Activated T-cell treated with anti-CD3 and anti-CD28 coated beads for 48 hours (primary cell): ENCODE measurements around the gene SCIN.
"Not testable (repeated sequence)": the region's sequence is repeated elsewhere in the genome, so short reads cannot be mapped to it uniquely, and the experiment has no call there.

Experiments used
- DNase-seq: peaks from one replicate; pipeline ENCODE4 v3.0.0-alpha.2; 2020; ENCODE audit warnings: low read depth

SCIN gene

DNA sequence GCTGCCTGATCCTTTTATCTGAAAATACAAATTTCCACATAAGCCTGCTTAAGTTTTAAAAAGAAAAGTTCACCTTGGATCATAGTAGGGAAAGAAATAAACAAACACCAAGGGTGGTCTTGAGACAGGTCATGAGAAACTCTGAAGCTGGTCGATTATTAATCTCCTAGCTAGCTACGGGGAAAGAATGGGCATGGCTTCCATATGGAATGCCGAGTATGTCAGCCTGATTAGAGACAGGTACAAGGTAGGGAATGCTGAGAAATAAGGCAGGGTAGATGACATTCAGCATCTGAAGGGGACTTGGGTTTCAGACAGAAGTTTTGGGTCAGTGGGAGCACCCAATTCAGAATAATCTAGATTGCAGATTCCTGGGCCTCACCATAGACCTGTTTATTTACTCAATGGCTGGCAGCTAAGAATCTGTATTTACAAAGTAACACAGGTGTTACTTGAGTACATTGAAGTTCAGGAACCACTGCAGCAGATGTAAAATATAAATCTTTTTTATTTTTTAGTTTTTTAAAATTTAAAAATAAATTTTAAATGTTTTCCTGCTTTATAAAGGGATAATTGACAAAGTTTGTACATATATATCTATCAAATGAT lies 49.0 kb downstream of the SCIN start:
- DNase-seq: no peak

DNA sequence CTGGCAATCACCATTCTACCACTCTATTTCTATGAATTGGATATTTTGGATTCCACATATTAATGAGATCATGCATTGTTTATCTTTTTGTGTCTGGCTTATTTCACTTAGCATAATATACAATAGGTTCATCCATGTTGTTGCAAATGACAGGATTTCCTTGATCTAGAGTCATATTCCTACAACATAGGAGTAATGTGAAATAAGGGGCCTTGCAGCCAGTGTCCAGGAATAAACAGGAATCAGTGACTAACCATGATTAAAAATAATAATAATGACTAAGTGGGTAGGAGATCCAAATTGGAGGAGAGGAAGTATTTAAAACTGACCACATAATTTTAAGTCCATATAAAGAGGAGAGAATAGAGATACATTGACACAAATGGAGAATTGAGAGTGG lies 49.9 kb downstream of the SCIN start:
- no peak for DNase-seq

DNA sequence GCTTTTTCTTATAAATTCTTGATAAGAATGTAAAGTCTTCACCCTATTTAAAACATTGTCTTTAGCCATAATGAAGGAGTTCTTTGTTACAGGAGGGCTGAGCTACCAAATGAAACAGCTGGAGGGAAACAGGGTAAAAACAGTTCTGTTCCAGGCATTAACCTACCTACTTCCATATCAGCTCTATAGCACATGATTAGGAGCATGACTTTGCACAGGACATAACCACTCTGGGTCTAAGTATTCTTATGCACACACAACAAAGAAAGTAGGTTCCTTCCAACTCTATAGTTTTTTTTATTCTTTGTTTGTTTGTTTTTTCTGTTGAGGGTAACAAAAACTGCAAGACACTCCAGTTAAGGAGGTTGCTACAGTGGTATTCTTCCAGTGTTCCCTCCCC lies 52.7 kb downstream of the SCIN start:
- no peak for DNase-seq

DNA sequence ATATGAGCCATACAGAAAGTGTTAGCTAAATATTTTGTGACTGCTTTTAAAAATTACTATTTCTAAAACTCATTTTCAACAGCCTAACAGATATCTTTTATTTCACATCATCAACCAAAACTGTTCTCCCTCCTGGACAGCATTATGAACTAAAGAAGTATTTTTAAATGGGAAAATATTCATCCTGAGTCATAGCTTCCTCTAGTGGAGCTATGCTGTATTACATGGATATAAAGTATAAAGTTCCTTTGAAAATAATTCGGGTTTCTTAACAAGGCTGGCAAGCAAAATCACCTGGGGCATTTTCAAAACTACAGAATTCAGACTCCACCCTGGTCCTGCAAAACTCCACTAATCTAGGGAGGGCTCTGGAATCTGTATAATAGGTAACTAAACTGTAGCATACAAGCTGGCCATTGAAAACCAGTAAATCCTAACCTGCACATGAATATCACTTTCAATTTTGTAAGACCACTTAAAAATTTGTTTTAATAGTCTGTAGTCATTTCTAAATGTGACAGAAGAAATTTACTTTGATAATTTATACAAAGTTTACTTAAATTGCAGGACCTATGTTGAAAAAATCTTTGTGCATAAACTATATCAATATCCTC lies 53.5 kb downstream of the SCIN start:
- DNase-seq: no peak

DNA sequence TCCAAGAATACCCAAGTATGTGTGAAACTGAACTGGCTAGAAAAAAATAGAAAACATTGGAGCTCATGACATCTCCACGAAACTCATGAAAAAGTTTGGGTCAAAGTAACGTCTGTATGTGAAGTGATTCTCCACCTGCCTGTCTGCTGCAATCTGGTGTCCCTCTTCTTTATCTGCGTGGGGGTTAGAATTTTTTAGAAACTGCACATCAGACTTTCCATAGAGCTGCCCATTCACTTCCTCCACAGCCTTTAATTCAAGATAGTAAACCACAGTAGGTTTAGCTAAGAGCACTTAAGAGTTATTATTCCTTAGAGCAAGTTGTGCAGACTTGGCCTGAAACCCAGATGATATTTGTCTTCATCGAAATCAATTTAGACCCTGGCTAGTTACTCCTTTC lies 55.3 kb downstream of the SCIN start:
- DNase-seq: no peak

DNA sequence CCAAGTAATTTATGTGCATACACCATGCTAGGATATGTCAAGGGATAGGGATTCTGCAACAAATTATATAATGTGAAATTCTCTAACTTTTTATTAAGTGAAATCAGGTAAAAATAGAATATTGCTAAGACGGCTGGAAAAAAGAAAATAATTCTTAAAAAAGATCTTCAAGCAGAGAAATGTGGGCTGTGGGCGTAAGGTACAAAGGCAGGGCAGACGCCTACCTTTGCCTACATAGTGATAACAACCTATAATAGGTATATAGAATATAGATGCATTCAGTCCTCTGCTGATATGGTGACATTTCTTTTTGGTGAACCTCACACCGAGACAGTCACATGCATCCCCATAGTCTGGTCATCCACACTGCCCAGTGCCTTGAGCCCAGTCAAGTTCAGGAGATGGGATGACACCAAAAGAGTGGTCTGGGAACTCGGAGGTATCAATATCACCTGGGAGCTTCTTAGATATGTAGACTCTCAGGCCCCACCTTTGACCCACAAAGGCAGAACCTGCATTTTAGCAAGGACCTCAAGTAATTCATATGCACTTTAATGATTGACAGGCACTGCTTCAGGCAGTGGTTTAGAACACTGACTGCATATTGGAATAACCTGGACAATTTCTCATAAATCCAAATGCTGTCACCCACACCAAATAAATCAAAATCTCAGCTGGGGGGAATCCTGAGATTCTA lies 59.4 kb downstream of the SCIN start:
- no peak for DNase-seq

DNA sequence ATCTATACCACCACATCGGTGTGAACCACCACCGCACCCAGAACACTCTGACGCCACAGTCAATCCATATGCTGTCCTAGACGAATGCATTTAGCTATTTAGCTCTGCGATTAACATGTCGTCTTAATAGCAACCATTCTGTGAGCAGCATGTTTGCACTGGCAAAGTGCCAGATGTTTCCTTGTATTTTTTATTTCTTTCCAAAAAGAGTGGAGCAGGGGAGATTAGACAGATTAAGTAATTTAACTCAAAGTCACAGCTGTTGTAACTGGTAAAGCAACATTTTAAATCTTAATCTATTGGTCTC lies 59.9 kb downstream of the SCIN start:
- DNase-seq: no peak

DNA sequence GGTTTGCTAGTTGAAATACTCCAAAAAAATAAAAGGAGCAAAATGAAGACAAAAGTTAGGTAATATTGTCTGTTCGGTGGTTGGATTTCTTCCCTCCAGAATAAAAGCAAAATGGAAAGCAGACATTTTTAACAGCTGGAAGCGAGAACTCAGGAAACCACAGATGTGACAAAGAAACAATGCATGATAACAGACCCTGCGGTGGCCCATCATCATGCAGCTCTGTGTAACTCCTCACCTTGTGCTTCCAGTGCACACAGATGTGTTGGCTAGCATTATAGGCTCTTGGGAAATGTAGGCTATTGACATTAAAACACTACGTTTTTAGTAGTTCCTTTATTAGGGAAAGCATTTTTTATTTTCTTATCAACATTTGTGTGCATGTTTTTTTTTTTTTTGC lies 63.1 kb downstream of the SCIN start:
- no peak for DNase-seq

DNA sequence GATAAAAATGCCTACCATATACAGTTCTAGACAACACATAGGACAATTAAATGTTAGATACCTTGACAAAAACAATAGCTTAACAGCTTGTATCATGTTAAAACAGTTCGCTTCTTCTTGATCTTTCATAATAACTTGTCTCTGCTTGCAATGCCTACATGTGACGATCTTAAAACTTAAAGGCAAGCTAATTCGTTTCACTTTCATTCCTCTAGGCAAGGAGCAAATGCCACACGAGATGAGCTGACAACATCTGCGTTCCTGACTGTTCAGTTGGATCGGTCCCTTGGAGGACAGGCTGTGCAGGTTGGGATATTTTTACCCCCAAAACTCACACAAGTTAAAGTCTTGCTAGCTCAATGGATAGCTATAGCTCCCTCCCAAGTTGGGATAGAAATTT lies 65.3 kb downstream of the SCIN start:
- no peak for DNase-seq

DNA sequence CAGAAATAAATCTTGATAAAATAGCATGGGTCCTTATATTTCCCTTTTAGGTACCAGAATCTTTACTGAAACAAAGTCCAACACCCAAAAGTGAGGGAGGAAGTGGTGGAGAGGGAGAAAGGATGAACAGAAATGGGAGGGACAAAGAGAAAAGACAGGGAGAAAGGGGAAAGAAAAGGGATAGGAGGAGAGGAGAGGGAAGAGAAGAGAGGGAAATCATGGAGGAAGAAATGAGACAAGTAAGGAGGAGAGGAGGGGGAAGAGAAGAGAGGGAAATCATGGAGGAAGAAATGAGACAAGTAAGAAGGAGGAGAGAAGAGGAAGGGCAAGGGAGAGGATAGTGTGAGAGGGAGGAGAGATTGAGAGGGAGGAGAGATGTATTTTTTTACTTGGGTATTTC lies 66.8 kb downstream of the SCIN start:
- DNase-seq: no peak

DNA sequence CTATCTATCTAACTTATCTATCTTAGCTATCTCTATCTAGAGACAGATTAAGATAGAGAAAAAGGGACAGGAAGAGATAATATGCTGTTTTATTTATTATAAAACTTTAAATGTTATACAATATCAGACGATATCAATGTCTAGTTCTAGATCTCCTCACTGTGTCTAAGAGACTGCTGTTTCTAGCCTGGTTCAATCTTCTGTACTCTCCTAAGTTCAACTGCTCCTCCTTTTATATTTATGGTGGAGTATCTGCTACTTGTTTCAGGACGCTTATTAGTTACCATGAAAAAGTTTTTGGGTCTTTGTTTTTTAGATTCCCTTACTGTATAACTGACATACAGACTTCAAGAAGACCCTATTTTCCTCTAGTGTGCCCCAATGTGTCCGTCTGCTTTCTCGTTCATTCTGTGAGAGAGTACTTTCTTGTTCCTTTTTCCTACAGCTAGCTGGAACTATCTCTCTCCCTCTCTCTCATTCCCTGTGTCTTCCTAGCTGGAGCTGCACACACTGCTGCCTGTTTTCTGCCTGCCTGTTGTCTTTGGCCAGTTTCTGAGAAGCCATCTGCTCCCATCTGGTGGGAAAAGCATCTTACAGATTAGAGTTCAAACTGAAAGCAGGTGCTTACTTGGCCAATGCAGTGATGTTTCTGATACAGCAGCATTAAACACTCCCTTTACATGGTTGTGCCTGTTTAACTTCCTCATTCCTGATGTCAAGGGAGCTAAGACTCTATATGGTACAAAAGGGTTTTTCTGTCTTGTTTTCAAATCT lies 67.5 kb downstream of the SCIN start:
- no peak for DNase-seq

DNA sequence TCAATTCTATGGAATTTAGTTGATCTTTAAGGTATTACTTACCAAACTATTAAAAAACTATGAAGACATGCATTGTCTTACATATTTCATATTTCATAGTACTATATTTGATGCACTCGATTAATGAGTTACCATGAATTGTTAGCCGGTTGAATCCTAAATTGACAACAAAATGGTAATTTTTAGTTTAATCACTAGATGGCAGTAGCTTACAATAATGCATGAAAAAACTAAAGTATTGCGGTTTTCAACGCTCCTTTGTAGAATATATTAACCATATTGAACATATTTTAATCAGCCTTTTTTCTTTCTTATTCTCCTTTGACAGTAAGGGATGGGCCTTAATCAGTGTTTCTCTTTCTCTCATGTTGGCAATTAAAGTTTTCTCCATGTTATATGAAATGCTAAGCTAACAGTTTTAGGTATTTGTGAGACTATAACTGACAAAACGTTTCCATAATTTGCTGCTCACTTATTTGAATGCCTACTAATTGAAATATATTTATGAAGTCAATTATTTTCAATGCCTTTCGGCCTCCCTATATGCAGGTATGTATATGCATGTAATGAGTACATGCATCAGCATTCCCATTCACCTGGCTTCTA lies 68.4 kb downstream of the SCIN start:
- no peak for DNase-seq

DNA sequence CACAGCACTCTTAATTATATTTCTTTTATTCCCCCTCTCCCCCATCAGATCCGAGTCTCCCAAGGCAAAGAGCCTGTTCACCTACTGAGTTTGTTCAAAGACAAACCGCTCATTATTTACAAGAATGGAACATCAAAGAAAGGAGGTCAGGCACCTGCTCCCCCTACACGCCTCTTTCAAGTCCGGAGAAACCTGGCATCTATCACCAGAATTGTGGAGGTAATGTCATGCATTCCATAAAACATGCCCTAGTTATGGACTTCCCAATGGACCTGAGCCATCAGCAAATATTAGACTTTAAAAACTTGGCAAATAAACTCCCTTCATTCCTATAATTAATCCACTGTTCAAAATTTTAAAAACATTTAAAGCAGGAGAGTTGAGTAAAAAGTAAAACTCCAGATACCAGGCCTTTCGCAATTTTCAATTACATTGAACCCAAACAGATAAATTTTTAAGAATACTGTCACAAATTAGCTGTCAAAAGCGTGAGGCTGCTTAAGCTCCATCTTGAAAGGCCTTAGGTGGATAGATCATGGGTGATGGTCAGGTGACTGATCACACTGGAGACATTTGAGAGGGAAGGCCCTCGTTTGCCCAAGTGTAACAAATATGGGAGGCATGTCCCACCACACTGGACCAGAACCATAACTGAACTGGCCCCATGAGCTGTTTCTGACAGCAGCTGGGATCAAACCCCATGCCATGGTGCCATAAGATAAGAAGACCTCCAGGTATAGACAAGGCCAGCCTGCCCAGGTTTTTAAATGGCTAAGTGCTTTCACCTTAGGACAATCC lies 70.0 kb downstream of the SCIN start:
- no peak for DNase-seq

DNA sequence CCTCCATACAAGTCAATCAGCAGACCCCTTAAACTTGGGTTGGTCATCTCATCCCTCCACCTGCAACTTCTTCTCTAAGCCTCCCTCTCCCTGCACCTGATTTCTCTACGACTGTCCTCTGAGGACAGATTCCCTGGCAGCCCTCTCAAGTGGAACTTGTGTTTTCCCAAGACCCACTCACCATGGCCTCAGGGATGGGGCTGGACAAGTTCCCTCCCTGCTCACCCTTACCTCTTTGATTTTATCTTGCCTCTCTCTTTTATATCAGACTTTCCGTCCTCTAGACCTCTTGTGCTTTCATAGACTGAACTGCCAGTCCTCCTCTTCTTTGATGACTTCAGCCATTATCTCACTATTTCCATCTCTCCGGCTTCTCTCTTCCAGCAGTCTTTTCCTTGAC lies 70.7 kb downstream of the SCIN start:
- no peak for DNase-seq

DNA sequence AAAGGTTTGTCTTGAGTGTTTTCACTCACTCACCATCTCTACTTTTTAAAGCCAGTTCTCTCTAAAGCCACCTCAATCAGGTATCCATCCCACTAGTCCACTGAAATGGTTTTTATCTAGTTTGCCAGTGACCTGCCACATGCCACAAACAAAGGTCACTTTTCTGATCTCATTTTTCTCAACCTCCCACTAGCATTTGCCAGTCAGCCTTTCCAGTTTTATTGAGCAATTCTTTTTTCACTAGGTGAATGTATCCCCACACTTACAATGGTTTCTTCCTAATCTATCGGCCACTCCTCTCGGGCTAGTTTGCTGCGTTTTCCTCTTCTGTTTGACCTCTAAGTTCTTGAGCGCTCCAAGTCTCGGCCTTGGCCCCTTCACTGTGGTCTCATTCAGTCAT lies 72.0 kb downstream of the SCIN start:
- DNase-seq: no peak

DNA sequence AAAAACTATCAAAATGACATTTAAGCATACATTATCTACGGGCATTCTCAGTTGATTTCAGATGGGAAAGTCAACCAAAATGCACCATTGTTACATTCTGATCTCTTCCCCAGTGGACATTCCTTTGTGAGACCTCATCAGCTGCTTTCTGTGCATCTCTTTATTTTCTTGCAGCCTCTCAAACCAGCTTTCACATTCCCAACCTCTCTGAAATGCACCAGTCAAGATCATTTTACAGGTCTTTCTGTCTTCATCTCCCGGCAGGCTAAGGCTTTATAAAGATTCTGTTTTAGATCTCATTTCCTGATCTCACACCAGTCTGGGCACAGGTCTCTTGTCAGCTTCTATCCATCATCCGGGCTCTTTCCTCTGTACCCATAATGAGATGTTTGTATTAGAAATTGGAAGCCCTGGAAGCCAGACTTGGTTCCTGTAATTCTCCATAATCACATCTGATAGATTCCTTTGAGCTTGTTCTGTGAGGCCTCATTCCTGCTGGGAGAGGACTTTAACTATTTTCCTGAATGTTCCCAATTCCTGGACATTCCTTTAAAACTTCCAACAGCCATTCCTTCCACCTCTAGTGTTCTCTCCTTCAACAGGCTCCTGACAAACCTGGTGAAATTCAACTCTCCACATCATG lies 72.6 kb downstream of the SCIN start:
- no peak for DNase-seq

DNA sequence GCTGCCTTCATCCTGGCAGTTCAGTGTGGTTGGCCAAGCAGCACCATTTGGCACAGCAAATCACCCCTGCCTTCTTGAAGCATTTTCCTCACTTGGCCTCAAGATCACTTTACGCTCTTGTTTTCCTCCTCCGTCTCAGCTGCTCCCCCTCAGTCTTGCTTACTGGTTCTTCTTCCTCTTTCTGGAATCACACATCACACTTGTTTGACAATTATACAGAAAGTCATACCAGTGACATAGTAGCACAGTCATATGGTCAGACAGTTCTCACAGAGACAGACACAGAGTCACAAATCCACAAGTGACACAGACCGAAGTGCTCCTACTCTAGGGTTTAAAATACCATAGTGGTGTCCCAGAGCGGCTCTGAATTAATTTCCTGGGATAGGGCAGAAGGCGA lies 73.1 kb downstream of the SCIN start:
- DNase-seq: no peak

DNA sequence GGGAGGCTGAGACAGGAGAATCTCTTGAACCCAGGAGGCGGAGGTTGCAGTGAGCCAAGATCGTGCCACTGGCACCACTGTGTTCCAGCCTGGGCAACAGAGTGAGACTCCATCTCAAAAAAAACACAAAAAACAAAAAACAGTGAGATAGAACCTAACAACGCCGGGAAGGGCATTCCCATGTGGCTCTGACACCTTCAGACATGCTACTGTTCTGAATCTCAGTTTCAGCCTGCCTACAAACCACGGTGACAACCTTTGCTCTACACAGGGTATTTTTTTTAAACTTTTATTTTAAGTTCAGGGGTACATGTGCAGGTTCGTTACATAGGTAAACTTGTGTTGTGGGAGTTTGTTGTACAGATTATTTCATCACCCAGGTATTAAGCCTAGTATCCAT lies 74.7 kb downstream of the SCIN start:
- not testable (repeated sequence) for DNase-seq

DNA sequence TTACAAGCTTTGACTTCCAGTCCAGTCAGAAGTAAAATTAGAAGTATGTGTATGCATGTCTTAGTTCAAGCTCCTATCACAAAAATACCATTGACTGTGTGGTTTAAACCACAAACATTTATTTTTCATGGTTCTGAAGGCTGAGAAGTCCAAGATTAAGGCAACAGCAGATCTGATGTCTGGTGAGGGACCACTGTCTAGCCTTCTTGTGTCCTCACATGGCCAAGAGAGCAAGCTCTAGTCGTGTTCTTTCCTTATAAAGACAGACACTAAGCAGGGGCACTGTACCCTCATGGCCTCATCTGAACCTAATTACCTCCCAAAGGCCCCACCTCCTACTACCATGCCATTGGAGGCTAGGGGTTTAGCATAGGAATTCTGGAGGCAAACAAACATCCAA lies 75.6 kb downstream of the SCIN start:
- DNase-seq: no peak

DNA sequence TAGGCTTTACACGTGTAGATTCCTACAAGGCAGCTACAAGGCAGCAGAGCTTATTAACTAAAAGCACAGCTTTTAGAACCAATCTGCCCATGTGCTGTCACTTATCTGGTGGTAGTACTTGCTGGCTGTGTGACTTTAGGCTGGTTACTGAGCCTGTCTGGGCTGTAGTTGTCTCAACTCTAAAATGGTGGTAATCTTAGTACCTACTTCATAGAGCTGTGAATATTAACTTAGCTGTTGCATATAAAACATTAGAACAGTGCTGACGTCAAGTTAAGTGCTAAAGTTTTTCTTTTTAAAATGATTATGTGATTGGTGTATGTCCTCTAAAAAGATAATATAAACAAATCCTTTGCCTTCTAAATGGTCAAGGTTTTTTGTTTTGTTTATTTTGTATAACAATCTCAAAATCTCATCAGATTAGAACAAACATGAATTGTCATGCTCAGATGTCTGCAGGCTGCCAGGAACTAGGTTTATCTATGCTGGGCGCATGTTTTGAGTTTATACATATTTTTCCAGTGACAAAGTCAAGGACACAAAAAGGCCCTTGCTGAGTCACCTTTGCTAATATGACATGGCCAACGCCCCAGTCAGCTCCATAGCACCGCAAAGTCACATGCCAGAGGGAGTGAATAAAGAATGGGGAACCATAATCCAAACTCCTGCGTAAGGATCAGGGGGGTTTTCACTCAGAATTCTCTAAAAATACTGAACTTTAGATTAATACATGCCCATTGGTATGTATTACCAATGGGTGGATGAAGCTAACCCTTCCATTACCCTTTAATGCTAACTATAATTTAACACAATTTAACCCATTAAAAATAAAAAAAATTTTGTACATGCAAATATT lies 77.1 kb downstream of the SCIN start:
- no peak for DNase-seq
